ENCODE measurements around the gene ZNF710. TPM values are rescaled to one million over a fixed set of nuclear protein-coding genes. Genes with fewer than 3 reads are reported as not detected.
A peak's percentile ranks its signal among the peaks of the same experiment; 100 is the strongest.

ZNF710 gene
- polyA plus RNA-seq, 1 experiment, result 2.2 TPM

DNA sequence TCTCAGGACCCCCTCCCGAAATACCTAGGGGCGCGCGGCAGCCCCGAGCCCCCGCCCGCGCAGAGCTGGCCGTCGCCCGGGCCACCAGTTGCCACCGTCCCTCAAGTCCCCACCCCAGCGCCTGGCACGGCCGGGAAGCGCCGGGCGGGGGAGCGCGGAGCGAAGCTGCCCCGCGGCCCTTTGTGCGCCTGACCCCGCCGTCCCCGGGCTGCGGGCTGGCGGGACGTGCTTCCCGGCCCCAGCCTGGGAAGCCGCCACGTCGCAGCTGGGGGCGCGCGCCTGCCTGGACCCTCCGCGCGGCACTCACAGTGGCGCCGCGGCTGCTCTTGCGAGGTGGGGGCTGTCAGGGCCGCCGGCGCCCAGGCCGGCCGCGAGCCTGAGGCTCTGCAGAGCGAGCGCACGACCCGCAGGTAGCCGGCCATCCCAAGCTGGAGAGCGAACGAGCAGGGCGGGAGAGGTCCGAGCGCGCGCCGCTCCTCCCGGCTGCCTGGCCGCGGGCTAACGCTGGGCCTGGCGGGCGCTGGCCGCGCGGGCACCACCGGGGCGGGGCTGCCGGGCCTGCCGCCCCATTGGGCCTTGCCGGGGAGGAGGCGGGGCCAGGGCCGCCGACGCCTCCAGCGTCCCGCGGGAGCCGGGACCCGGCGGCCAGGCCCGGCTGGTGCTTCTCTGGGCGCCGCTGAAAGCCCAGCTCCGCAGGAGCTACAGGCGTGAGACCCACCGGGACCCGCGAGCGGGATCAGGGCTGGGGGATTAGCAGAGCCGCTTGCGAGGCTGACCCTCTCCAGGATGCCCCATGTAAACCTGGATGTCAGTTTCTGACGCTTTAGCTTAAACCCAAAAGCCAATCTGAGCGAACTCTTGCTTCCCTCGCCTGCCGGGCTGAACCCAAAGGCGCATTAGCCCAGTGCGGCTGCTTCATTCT is 101.1 kb downstream of the ZNF710 start, which contains the start of gene IDH2:
Gene IDH2 (minus strand): TSS at position 500 of the 922 bp plus-strand sequence. CDS start 78 bp downstream, at position 422.
- no peaks in the 10 kb centered on the region; the same call in 1 of the 2 replicates for H3K9me3 ChIP-seq (ENCODE audit: control insufficient read depth, insufficient read depth, low read length)
- POLR2A ChIA-PET, result interaction anchor here (0.6 to 1.6 kb wide), 5 partner anchors 11 to 146 kb away, joined by 3 to 7 read pairs (median 5); partner anchors contain the start of gene SEMA4B
- H3K27ac ChIP-seq (ENCODE audit: low read depth, low read length), result peak within 1 kb of the TSS; percentile 71
- CTCF ChIA-PET, result interaction anchor here (2.7 kb wide), 1 partner anchor 119 kb away, joined by 12 read pairs; no protein-coding TSS in a partner anchor
- H3K27me3 ChIP-seq (ENCODE audit: control insufficient read depth, insufficient read depth, low read length), result no peaks in the 10 kb centered on the region
- peak within 1 kb of the TSS; percentile 73 for H3K4me3 ChIP-seq (ENCODE audit: low read depth, low read length)
- DNase-seq (ENCODE audit: low read depth, low spot score), result peak; percentile 42
- TF ChIP-seq, protein P1, sequence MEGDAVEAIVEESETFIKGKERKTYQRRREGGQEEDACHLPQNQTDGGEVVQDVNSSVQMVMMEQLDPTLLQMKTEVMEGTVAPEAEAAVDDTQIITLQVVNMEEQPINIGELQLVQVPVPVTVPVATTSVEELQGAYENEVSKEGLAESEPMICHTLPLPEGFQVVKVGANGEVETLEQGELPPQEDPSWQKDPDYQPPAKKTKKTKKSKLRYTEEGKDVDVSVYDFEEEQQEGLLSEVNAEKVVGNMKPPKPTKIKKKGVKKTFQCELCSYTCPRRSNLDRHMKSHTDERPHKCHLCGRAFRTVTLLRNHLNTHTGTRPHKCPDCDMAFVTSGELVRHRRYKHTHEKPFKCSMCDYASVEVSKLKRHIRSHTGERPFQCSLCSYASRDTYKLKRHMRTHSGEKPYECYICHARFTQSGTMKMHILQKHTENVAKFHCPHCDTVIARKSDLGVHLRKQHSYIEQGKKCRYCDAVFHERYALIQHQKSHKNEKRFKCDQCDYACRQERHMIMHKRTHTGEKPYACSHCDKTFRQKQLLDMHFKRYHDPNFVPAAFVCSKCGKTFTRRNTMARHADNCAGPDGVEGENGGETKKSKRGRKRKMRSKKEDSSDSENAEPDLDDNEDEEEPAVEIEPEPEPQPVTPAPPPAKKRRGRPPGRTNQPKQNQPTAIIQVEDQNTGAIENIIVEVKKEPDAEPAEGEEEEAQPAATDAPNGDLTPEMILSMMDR (IDR thresholded peaks at IDR 0.05; ENCODE audit: low read depth, low read length), result no peak

DNA sequence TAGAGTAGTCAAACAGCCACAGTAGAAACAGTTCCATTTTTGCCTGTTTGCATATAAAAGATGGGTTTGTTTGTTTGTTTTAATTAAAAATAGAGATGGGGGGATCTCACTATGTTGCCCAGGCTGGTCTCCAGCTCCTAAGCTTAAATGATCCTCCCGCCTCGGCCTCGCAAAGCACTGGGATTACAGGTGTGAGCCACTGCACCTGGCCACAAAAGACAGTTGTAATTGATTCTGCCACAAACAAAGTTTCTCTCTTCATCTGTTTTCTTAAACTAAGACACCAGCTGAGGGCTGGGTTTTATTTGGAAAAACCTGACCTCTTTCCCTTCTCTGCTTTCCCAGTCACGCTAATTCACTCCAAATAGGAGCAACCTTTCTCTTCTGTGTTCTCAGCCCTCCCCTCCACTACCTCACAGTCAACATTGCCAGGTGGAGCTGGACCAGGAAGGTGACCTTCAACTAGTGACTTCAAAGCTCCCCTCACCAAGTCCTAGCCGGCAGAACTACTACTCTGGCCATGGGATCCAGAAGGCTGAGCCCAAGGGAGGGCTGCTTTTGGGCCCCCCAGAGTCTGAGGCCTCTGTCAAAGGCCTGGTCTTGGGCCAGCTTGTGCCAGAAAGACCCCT is 102.7 kb downstream of the ZNF710 start:
- H3K27ac ChIP-seq (ENCODE audit: low read depth, low read length), result no peak overlapping the region
- DNase-seq (ENCODE audit: low read depth, low spot score), result no peak
- H3K27me3 ChIP-seq (ENCODE audit: control insufficient read depth, insufficient read depth, low read length), result no peaks in the 10 kb centered on the region
- TF ChIP-seq, protein P1 (IDR thresholded peaks at IDR 0.05; ENCODE audit: low read depth, low read length), result no peak
- ChIA-PET CTCF (interaction anchor here (0.6 to 2.7 kb wide), 2 partner anchors 53 to 118 kb away, joined by 3 to 12 read pairs; no protein-coding TSS in a partner anchor), POLR2A (no interaction called here)
- no peaks in the 10 kb centered on the region; the same call in 1 of the 2 replicates for H3K9me3 ChIP-seq (ENCODE audit: control insufficient read depth, insufficient read depth, low read length)
- H3K4me3 ChIP-seq (ENCODE audit: low read depth, low read length), result no peak overlapping the region

DNA sequence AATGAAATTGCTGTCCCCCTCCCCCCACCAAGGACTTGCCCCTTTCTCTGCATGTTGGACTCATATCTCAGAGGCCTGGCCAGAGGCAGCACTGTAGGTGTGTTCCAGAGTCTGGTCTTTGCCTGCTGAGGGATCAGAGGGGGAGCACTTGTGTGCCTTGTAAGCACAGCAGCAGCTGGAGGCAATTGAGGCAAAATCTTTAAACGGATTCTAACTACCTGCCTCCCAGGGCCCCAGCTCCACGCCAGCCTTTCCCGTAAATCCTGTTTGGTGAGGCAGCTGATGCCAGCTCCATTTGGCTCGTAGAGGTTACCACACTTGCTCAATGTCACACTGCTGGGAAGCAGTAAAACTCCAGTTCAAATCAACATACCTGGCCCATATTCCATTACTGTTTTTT is 103.4 kb downstream of the ZNF710 start:
- ChIA-PET POLR2A (no interaction called here), CTCF (no interaction called here)
- H3K9me3 ChIP-seq (ENCODE audit: control insufficient read depth, insufficient read depth, low read length), result no peaks in the 10 kb centered on the region; the same call in 1 of the 2 replicates
- TF ChIP-seq, protein P1 (IDR thresholded peaks at IDR 0.05; ENCODE audit: low read depth, low read length), result no peak
- no peak overlapping the region for H3K27ac ChIP-seq (ENCODE audit: low read depth, low read length)
- no peak for DNase-seq (ENCODE audit: low read depth, low spot score)
- H3K27me3 ChIP-seq (ENCODE audit: control insufficient read depth, insufficient read depth, low read length), result no peaks in the 10 kb centered on the region
- H3K4me3 ChIP-seq (ENCODE audit: low read depth, low read length), result no peak overlapping the region

DNA sequence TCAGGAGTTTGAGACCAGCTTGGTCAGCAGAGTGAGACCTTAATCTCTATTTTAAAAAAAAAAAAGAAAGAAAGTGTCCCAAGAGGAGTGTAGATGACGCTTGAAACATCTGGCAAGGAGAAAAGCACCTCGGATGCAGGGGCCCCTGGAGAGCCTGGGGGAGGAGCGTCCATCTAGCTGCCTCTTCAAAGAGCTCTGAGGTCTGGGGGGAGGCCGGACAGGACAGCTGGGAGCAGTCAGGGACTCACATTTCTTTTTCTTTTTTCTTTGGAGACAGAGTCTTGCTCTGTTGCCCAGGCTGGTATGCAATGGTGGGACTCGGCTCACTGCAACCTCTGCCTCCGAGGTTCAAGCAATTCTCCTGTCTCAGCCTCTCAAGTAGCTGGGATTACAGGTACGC is 104.4 kb downstream of the ZNF710 start:
- POLR2A ChIA-PET, result interaction anchor here (0.6 kb wide), 2 partner anchors 144 to 180 kb away, joined by 3 read pairs; partner anchors contain the start of gene TTLL13
- CTCF ChIA-PET, result no interaction called here
- Histone ChIP-seq H3K27ac (ENCODE audit: low read depth, low read length) (no peak overlapping the region), H3K9me3 (ENCODE audit: control insufficient read depth, insufficient read depth, low read length) (no peaks in the 10 kb centered on the region; the same call in 1 of the 2 replicates), H3K4me3 (ENCODE audit: low read depth, low read length) (no peak overlapping the region), H3K27me3 (ENCODE audit: control insufficient read depth, insufficient read depth, low read length) (no peaks in the 10 kb centered on the region)
- TF ChIP-seq, protein P1 (IDR thresholded peaks at IDR 0.05; ENCODE audit: low read depth, low read length), result no peak
- DNase-seq (ENCODE audit: low read depth, low spot score), result no peak
